IPS DF 19.7 (cell line): ENCODE measurements around the gene HOXC5.

Experiments used
- DNase-seq: peaks from one replicate; pipeline ENCODE4 v3.0.0-alpha.2; 2013; ENCODE audit warnings: low read depth, low spot score

Gene HOXC5

DNA sequence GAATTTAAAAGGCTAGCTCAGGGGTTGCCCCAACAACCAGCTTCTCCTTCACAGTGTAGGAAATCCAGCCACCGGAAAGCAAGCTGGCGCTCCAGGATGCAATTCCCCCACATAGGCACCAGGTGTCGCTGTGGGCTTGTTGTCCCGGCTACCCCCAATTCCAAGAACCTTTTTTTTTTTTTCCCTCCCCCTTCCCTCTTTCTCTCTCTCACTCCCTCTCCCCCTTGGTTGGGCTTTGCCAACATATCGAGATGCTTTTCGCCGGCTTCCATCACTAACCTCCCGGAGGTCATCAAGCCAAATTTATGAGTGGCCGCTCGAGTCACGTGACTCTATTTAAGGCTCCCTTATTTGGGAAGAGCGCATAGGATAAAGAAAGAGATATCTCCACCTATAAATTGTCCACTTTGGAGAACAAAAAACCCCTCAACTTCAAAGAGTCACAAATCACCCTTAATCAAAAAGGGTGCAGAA, at the start of gene HOXC5:
Gene HOXC5 (plus strand): TSS at position 424 of the 474 bp plus-strand sequence. CDS start 73 bp downstream, outside the sequence.
- DNase-seq, result peak; percentile 52

DNA sequence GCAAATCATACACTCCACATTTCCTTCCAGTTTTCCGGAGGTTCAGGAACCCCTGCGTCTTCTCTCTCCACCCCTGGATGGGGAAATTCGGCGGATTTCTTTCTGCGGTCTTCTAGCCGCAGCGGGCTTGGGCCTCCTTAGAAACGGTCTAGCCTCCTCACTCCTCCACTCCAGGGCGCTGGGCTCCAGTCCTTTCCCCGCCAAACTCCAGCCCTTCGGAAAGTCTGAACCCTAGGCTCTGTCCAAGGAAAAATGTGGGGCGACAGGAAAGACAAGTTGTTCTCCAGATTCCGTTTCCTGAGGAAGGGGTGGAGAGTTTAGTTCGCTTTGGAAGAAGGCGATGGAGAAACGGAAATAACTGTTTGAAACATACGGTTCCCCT, 49.3 kb upstream of the HOXC5 start:
- no peak for DNase-seq

DNA sequence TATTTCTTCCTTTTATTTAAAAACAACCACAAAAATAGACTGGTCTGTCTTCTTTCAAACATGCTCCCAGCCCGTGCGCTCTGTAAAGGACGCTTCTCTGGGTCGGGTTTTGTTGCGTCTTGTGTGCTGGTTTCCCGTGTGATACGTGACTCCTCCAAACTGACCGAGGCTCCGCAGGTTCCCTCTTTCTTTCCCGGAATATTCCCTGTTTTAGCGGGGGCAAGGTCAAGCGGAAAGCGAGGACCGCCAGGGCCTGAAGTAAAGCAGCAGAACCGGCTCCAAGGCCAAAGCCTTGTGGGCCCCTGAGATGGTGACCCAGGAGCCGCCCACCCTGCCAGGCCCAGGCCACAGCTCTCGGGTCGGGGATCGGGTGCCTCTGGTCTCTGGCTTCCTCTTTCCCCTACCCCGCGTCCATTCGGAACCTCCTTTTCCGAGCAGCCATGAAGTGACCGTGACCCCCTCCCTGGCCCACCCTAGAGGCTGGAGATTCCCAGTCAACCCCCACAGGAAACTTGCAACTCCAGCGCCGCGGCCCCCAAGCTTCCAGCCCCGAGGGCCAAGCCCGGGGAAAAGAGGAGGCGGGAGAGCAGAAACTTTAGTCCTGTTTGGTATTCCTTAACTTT, 48.8 kb upstream of the HOXC5 start:
- DNase-seq, result no peak

DNA sequence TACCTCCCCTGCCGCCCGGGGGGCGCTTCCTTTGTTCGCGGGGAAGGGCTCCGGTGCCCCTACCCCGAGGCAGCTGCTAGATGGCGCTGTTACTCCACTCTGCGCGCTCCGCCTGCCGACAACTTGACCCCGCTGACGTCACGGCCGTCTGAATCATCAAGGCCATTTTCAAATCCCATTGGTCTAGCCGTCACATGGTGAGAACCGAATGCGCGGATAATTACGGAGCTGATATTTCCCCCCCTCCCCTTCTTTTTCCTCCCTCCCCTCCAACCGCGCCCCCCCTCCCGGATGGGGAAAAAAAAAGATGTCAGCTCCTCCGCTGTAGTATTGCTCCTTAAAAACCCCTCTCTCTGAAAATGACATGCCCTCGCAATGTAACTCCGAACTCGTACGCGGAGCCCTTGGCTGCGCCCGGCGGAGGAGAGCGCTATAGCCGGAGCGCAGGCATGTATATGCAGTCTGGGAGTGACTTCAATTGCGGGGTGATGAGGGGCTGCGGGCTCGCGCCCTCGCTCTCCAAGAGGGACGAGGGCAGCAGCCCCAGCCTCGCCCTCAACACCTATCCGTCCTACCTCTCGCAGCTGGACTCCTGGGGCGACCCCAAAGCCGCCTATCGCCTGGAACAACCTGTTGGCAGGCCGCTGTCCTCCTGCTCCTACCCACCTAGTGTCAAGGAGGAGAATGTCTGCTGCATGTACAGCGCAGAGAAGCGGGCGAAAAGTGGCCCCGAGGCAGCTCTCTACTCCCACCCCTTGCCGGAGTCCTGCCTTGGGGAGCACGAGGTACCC, 47.8 kb upstream of the HOXC5 start, which contains the start of gene HOXC10:
Gene HOXC10 (plus strand): TSS at position 246 of the 791 bp plus-strand sequence. CDS start 114 bp downstream, at position 360.
- no peak for DNase-seq

DNA sequence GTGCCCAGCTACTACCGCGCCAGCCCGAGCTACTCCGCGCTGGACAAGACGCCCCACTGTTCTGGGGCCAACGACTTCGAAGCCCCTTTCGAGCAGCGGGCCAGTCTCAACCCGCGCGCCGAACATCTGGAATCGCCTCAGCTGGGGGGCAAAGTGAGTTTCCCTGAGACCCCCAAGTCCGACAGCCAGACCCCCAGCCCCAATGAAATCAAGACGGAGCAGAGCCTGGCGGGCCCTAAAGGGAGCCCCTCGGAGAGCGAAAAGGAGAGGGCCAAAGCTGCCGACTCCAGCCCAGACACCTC, 47.2 kb upstream of the HOXC5 start:
- no peak for DNase-seq

DNA sequence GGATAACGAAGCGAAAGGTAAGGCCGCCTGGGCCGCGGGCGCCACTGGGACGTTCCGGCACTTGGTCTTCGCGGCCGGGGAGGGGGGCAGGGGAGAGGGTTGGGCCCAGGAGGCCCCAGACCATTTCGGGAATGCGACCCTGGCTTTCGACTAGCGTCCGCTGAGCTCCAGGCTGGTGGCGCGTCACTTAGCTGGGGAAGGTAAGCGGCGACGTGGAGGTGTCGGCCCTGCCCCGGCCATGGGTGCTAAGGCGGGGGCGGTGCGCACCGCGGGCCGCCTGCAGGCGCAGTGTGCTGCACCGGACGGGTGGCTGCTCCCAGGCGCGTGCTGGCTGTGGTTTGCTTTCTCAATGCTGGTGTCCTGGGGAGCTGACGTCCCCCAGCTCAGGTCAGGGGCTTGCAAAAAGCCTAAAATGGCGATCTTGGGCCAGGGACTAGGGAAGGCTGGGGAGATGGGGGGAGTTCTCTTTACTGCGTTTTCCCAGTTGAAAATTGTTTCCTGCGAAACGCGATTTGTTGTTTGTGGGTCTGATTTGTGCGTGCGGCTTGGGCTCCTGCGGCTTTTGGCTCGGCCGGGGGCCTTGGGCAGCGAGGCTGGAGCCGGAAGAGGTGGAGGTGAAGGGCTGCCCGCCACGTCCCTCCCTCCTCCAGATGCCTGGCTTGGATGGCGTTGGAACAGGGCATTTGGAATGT, 46.7 kb upstream of the HOXC5 start:
- DNase-seq, result no peak

DNA sequence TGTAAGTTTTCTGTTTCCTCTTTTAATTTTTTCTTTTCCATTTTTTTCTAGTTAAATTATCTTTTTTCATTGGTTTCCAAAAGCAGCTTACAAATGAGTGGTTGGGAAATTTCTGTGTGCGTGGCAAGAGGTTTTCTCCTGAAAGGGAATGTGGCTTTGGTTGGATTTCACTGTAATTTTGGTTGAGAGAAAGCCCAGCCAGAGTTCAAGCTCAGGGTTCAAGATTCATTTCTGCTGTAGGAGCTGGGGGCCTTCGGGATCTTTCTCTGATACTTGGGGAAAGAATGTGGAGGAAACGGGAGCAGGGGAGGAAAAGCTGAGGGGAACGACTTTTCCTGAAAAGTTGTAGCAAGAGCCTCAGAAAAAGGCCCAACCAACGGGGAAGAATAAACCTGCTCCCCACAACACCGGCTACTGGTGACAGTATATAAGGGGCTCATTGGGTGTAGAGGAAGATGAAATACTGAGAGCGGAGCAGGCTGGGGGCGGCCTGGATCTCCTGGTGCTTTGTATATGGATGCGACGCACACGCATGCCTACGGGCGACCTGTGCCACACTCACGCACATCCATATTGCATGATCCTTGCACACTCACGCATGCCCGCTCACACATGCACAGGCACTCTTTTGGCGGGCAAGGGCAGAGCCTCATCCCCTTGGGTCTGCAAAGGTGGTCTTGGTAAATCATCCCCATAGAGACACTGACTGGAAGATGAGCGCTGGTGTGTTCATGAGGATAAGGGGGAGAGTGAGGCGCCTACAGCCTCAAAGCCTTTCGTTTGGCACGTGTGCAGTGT, 46.0 kb upstream of the HOXC5 start:
- no peak for DNase-seq

DNA sequence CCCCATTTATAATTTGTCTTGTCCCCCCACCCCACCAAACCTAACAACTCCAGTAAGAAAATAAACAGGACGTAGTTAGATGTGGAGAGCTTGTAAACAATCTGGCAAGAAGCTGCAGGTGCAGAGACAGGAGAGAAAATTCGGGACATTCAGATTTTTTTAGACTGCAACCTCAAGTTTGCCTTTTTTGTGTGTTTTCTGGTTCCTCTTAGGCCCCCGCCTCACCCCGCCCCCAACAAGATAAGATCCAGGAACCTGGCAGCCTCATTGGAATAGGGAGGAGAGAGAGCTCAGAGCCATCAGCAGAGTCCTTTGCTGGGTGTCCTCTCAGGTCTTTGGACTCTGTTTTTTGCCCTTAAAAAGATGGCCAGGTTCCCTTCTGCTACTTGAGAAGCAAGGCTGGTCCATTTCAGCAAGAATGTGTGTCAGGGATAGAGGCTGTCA, 45.0 kb upstream of the HOXC5 start:
- DNase-seq, result no peak

DNA sequence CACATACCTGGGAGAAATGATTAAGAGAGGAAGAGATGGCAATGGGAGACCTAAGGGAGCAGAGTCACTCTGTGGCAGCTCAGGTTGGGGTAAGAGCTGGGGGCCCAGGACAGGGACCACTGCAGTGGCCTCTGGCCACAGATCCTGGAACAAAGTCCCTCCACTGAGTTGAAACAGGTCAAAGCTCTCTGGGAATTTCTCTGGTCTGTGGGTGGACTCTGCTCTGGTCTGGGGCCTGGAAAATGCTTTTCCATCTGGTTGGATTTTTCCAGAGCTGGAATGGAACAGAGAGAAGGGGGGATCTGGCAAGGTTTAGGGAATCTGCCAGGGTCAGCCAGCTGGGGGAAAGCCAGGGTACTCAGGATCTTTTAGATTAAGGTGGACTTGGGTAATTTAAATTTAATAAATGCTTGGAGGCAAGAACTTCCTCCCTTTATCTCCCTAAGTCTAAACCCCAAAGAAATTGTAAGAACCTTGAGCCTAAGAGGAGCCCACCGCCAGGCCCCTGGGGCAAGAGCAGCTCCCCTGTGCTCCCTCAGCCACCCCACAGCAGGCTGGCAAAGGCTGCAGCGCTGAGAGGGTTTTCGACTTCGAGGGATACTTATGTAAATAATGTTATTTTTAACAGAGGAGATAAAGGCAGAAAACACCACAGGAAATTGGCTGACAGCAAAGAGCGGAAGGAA, 44.2 kb upstream of the HOXC5 start:
- DNase-seq, result no peak

DNA sequence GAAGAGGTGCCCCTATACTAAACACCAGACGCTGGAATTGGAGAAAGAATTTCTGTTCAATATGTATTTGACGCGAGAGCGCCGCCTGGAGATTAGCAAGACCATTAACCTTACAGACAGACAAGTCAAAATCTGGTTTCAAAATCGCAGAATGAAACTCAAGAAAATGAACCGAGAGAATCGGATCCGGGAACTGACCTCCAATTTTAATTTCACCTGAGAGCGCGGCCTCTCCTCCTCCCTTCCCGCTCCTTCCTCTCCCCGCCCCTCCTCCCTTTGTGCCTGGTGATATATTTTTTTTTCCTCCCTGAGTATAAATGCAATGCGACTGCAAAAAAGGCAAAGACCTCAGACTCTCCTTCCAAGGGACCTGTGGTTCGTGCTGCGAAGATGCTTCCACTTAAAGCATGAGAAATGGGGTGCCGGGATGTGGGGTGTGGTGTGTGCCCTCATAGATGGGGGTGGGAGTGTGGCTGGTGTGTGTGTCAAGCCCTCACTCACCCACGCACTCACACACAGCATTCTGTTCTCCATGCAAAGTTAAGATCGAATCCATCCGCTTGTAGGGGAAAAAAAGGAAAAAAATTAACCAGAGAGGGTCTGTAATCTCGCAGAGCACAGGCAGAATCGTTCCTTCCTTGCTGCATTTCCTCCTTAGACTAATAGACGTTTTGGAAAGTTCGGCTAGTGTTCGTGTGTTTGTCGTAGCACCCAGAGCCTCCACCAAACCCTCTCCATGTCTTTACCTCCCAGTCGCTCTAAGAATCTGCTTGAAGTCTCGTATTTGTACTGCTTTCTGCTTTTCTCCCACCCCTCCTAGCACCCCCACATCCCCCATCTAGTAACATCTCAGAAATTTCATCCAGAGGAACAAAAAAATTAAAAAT, 43.4 kb upstream of the HOXC5 start:
- no peak for DNase-seq

DNA sequence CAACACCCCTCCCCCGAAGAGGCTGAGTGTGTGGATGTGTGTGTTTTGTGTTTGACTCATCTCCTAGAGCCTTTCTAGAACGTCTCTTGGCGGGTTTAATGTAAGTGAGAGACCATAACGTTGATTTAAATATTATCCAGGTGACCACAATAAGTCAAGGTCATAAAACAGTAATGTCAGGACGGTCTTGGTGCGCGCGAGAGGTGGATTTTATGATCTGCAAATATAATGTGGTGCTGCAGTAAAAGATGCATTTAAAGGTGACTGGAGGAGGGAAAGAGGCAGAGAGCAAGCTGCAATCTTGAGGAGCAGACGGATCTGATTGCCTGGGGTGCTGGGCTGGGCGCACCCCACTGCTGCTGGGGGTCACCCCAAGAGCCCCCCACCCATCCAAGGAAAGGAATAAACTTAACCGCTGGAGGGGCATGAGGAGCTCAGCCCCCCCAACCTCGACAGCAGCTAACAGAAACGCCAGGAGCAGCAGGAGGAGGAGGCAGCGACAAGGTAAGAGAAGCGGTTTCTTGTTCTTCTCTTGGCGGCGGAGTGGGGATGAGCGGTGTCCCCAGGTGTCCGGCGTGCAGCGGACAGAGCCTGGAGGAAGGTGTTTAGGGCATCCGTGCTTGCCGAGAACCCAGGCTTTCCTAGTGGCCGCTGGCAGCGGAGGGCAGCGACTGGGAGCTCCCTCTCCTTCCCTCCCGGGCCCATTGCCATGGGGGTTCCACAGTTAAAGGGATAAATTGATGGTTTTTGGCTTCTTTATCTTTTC, 42.4 kb upstream of the HOXC5 start:
- DNase-seq, result no peak

DNA sequence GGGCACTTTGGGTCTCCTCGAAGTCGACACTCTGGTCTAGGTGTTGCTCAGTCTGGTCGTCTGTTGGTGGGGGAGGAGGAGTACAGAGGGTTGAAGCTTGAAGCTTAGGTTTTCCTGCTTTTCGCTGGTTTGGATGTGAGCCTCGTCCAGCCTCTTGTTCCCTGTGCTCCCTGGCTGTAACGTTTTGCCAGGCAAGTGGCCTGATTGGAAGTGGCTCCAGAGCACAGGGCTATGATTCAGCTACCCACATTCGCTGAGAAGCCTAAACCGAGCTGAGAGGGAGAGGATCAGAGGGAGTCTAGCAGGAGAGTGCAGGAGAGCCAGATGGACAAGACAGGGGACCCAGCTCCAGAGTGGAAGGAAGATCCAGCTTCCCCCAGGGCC, 41.8 kb upstream of the HOXC5 start:
- DNase-seq, result no peak

DNA sequence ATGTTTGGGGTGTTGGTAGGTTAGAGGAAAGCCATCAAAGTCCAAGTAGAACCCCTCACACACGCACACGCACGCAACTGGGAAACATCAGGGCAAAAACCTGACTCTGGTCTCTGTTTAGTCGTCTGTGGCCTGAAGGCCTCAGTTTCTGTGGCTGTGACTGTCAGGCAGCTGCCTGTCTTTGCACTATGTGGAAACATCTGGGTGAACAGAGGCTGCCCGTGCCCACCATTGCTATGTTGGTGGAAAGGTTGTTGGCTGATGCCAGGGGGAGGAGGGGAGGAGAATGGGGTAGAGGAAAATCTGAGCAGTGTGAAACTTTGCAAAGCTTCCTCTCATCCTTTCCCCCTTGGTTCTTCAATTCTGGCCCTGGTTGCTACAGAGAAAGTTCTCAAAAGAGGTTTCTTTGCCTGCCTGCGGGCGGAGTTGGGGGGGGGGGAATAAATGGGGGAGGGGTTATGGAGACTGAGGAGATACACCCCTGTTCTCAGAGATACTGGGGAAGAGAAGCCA, 40.4 kb upstream of the HOXC5 start:
- DNase-seq, result no peak

DNA sequence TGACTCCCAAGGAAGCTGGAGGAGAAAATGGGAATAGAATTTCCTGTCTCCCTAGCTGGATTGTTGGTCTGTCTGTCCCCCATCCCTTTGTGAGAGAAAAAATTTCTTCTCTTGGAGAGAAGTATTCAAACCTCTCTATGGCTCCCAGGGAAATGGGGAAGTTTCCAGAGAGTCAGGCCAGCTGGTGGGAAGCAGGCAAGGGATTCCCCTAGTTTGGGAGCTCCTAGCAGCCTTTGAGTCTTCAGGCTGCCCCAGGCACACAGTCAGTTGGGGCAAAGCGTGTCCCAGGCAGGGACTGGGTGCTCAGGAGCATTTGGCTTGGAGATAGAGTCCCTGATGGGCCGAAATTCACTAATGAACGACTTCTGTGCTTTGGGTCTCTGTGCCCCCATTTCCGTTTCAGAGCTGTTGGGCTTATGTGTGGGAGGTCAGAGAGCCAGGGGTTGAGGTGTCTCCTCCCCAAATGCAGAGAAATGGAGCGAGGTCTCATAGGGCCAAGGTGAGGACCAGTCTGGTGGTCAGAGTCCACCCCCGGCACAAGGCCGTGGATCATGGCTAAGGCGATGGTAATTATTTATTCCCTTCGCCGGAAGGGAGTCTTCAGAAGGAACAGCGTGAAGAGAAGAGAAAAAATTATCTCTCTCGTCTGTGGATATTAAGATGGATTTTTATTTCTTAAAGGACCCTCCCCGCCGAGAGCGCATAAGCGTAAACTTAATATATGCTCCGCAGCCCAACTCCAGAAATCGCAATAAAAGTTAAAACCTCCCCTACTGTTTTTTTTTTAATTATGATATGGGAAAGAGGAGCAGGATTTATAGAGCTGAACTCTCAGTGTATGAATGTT, 39.5 kb upstream of the HOXC5 start:
- no peak for DNase-seq

DNA sequence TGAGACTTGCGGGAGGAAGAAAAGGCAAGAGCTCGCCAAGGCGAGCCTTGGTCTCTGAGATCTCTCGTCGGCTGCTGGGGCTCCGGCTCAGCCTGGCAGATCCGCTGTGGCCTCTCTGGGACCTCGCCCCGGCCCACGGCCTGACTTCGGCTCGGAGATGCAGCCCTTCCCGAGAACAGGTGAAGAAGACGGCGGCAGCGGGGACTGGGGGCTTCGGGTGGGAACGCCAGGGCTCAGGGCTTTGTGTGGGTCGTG, 38.9 kb upstream of the HOXC5 start:
- no peak for DNase-seq

DNA sequence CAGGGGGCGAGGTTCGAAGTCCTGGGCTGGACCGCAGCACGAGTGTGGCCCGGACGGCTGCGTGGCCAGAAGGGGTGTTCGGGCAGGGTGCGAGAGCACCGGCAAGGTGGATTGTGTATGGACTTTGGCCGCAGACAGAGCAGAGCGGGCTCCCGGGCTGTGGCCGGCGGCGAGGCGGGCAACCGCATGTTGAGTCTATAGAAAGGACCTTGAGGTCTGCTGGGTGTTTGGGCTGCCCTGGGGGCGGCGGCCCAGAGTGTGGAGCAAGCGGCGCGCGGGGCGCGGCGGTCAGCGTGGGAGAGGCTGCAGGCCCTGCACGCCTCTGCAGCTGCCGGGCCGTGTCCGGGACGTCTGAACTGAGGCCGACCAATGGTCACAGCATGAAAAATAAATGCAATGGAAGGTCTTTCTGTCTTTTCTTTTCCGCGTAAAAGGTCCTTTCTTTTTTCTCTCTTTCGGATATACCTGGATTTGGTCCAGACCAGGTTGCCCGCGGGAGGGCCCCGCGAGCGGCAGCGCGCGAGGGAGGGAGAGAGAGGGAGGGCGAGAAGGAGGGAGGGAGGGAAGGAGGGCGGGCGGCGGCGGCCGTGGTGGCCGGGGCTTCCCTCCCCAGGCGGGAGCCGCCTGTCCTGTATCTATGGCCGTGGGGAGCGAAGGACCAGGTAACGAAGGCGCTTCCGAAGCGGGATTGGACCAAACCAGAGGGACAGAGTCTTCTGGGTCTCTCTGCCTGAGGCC, 38.4 kb upstream of the HOXC5 start:
- DNase-seq, result no peak

DNA sequence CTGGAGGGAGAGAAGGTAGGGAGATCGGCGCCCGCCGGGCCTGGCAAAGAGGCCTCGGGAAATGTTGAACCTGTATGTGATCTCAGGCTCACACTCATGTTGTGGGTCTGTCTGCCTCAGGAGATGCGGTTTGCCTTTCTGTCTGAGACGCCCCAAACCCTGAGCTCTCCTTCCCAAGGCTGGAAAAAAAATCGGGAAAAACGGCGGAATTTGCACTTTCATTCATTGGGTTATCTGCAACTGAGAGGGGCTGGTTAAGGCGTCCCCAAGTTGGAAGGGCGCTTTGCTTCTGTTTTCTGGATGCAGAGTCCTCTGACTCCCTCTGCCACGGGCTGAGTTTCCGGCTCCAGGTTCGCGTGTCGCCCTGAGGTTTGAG, 37.9 kb upstream of the HOXC5 start:
- DNase-seq, result no peak
